ENCODE results near the gene CD300E.

Gene CD300E

DNA sequence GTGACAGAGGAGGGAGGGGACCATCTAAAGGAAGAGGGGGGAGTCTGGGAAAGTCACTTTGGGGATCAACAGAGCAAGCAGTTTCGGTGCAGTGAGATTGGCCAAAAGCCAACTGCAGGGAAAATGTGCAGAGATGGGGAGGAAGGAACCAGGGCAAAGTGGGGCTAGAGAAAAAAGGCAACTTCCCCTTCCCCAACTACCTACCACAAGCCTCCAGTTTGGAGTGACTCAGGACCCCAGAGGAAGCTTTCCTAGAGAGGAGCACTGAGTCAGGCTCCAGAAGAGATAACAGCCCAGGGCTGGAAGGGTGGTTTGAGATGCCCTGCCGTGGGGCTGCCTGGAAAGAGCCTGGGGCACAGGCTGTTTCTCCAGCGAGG lies 24.5 kb downstream of the CD300E start:
- H3K27me3 ChIP-seq (ENCODE audit: control insufficient read depth, insufficient read depth, low read length) = peaks cover 31% of the 10 kb centered on the region; the same call in 1 of the 2 replicates
- H3K9ac ChIP-seq (ENCODE audit: low read length) = no peak overlapping the region
- no peaks in the 10 kb centered on the region for H3K9me3 ChIP-seq (ENCODE audit: control insufficient read depth, insufficient read depth, low read depth, low read length)
- no peaks in the 10 kb centered on the region for H3K36me3 ChIP-seq (ENCODE audit: control insufficient read depth, insufficient read depth, low read length)
- no peaks in the 10 kb centered on the region for H3K4me1 ChIP-seq (ENCODE audit: control insufficient read depth, insufficient read depth, low read length)
- H3K4me3 ChIP-seq (ENCODE audit: low read depth, low read length) = no peak overlapping the region
- no peak overlapping the region for H3K27ac ChIP-seq (ENCODE audit: low read depth, low read length)

DNA sequence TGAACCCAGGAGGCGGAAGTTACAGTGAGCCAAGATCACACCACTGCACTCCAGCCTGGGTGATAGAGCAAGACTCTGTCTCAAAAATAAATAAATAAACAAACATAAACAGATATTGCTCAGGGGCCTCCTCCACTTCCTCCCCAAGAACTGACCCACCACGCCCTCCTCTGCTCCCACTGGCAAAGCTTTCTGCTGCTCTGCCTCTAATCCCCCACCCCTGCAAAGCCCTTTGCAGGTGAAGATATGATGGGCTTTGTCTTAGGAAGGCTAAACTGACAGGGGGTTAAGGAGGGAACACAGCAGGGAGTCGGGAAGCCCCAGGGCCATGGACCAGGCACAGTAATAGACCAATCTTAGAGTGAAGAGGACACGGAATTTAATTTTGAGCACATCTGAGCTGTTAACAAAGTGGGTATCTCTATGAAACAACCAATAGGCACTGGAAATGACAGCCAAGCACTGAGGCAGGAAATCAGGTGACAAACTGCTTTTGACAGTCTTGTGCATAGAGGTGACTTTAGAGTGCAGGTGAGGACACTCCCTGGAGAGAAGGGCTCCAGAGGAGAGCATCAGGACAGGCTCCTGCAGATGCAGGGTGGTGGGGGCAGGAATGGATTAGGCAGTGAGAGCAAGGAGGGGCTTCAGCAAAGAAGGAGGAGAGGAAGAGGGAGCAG lies 25.1 kb downstream of the CD300E start:
- Histone ChIP-seq H3K4me1 (ENCODE audit: control insufficient read depth, insufficient read depth, low read length) (no peaks in the 10 kb centered on the region), H3K4me3 (ENCODE audit: low read depth, low read length) (no peak overlapping the region), H3K36me3 (ENCODE audit: control insufficient read depth, insufficient read depth, low read length) (no peaks in the 10 kb centered on the region), H3K9ac (ENCODE audit: low read length) (no peak overlapping the region), H3K9me3 (ENCODE audit: control insufficient read depth, insufficient read depth, low read depth, low read length) (no peaks in the 10 kb centered on the region), H3K27ac (ENCODE audit: low read depth, low read length) (no peak overlapping the region), H3K27me3 (ENCODE audit: control insufficient read depth, insufficient read depth, low read length) (peaks cover 28% of the 10 kb centered on the region; the same call in 1 of the 2 replicates)

DNA sequence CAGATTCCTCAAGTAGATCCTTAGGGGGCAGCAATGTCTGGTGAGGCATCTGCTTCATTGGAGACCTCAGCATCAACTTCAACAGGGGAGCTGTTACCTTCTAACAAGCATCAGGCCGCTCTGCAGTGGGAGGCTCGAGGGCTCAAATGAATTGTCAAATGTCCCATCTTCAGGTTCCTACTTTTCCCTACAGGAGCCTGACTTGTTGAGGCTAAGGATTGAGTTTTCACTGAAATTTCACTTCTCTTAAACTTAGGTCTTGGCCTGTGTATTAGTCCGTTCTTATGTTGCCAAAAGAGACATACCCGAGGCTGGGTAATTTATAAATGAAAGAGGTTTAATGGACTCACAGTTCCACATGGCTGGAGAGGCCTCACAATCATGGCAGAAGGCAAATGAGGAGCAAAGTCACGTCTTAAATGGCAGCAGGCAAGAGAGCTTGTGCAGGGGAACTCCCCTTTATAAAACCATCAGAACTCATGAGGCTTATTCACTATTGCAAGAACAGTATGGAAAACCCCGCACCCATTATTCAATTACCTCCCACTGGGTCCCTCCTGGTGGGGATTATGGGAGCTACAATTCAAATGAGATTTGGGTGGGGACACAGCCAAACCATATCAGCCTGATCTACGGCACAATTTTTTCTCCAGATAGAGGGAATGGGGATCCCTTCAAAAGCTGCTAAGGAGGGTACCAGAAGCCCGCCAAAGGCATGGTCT lies 26.3 kb downstream of the CD300E start:
- no peaks in the 10 kb centered on the region for H3K9me3 ChIP-seq (ENCODE audit: control insufficient read depth, insufficient read depth, low read depth, low read length)
- H3K27me3 ChIP-seq (ENCODE audit: control insufficient read depth, insufficient read depth, low read length) = peaks cover 31% of the 10 kb centered on the region; the same call in 1 of the 2 replicates
- no peak overlapping the region for H3K9ac ChIP-seq (ENCODE audit: low read length)

DNA sequence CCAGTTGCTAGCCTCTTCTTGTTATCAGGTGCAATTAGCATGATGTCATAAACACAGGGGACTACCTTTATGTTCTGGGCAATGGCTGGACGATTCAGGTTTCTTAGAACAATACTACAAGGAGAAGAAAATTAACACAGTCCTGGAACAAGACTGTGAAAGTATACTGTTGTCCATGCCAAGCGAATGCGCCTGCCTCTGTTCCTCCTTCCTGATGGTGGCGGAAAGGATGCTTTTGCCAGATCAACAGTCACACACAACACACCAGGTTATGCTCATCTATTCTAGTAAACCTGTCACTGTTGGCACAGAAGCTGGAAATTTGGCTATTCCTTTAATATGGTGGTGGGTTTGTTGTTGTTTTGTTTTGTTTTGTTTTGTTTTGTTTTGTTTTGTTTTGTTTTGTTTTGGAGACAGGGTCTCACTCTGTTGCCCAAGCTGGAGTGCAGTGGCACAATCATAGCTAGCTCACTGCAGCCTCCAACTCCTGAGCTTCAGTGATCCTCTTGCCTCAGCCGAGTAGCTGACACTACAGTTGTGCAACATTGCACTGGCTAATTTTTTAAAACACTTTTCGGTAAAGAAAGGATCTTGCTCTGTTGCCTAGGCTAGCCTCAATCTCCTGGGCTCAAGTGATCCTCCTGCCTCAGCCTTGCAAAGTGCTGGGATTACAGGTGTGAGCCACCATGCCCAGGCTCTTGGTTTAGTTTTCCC lies 28.3 kb downstream of the CD300E start:
- no peak overlapping the region for H3K9ac ChIP-seq (ENCODE audit: low read length)
- H3K27me3 ChIP-seq (ENCODE audit: control insufficient read depth, insufficient read depth, low read length) = peaks cover 28% of the 10 kb centered on the region
- H3K36me3 ChIP-seq (ENCODE audit: control insufficient read depth, insufficient read depth, low read length) = no peaks in the 10 kb centered on the region
- no peaks in the 10 kb centered on the region for H3K9me3 ChIP-seq (ENCODE audit: control insufficient read depth, insufficient read depth, low read depth, low read length)
- H3K4me1 ChIP-seq (ENCODE audit: control insufficient read depth, insufficient read depth, low read length) = no peaks in the 10 kb centered on the region
- H3K27ac ChIP-seq (ENCODE audit: low read depth, low read length) = no peak overlapping the region
- H3K4me3 ChIP-seq (ENCODE audit: low read depth, low read length) = no peak overlapping the region

More for the DNA sequence above, 26.3 kb downstream of the CD300E start:
- Histone ChIP-seq H3K4me3 (ENCODE audit: low read depth, low read length) (no peak overlapping the region), H3K4me1 (ENCODE audit: control insufficient read depth, insufficient read depth, low read length) (no peaks in the 10 kb centered on the region), H3K36me3 (ENCODE audit: control insufficient read depth, insufficient read depth, low read length) (no peaks in the 10 kb centered on the region), H3K27ac (ENCODE audit: low read depth, low read length) (no peak overlapping the region)

DNA sequence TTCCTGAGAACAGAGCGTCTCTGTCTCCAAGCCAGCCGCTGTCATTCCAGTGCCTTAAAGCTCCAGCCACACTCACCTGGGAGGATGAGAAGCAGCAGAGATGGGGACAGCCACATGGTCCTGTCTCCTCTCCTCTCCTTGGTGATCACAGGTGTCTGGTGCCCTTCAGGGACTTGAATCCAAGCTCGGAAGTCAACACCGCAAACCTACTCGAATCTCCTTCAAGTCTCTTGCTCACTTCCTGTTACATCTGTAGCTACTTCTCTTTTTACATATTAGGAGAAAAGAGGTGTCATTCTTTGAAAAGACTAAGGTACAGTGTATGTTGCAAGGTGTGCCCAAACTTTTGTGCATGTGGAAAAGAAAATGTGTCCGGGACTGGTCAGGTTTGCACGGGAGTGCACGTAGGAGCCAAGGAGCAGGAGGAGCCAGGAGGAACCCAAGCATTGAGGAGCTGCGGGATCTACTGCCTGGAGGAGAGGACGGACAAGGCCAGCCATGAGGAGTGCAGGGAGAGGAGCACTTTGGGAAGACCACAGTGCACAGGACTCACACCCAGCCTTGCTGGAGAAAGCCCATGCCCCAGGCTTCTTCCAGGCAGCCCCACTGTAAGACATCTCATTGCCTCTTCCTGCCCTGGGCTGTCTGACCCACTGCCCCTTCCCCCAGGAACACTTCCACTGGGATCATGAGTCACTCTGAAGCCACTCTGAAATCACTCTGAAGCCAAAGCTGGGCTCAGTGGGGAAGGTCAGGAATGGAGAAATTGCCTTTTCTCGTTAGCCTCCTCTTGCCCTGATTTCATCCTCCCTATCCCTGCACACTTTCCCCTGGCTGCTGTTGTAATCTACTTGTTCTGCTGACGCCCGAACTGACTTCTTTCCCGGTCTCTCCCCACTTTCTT lies 31.2 kb downstream of the CD300E start, which contains the start of gene CD300LD:
Gene CD300LD, minus strand, starts transcription at position 197 of the 904 bp plus-strand sequence. Its CDS starts 81 bp downstream, at position 116.
- H3K9ac ChIP-seq (ENCODE audit: low read length) = no peak within 1 kb of the TSS
- peaks cover 24% of the 10 kb centered on the region for H3K27me3 ChIP-seq (ENCODE audit: control insufficient read depth, insufficient read depth, low read length)
- H3K27ac ChIP-seq (ENCODE audit: low read depth, low read length) = no peak within 1 kb of the TSS
- no peaks in the 10 kb centered on the region for H3K36me3 ChIP-seq (ENCODE audit: control insufficient read depth, insufficient read depth, low read length)
- H3K4me1 ChIP-seq (ENCODE audit: control insufficient read depth, insufficient read depth, low read length) = no peaks in the 10 kb centered on the region
- no peak within 1 kb of the TSS for H3K4me3 ChIP-seq (ENCODE audit: low read depth, low read length)
- no peaks in the 10 kb centered on the region for H3K9me3 ChIP-seq (ENCODE audit: control insufficient read depth, insufficient read depth, low read depth, low read length)

DNA sequence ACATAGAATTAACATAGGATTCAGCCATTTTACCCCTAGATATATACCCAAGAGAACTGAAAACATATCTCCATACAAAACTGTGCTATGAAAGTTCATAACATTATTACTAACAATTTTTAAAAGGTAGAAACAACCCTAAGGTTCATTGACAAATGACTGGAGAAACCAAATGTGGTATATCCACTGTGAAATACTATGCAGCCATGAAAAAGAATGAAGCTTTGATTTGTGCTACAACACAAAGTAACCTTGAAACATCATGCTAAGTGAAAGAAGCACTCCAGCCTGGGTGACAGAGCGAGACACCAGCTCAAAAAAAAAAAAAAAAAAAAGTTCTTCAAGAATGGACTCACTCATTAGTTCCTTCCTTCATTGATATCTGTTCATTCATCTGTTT lies 32.0 kb downstream of the CD300E start:
- peaks cover 19% of the 10 kb centered on the region for H3K27me3 ChIP-seq (ENCODE audit: control insufficient read depth, insufficient read depth, low read length)

DNA sequence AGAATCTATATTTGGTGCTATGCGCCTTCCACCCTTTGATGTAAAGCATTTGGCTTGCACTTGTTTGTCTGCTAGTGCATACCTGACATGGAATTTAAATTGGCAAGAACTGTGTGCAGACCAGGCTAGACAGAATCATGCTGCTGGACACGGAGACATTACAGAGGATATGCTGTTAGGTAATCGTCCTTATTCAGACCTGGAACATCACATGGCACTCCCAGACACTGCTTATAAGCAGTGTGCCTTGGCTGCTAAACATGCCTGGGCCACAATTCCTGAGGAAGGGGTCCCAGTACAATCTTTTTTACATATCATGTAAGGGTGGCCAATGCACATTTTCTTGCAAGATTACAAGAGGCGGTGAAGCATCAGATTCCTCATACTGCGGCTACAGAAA lies 37.8 kb downstream of the CD300E start:
- H3K27me3 ChIP-seq (ENCODE audit: control insufficient read depth, insufficient read depth, low read length) = peaks cover 2% of the 10 kb centered on the region; the same call in 1 of the 2 replicates
- H3K9me3 ChIP-seq (ENCODE audit: control insufficient read depth, insufficient read depth, low read depth, low read length) = 0 out of 2 replicates have a peak, but pooled peaks cover 3% of the 10 kb centered on the region
- H3K4me1 ChIP-seq (ENCODE audit: control insufficient read depth, insufficient read depth, low read length) = no peaks in the 10 kb centered on the region
- no peaks in the 10 kb centered on the region for H3K36me3 ChIP-seq (ENCODE audit: control insufficient read depth, insufficient read depth, low read length)
- H3K27ac ChIP-seq (ENCODE audit: low read depth, low read length) = no peak overlapping the region
- no peak overlapping the region for H3K4me3 ChIP-seq (ENCODE audit: low read depth, low read length)
- H3K9ac ChIP-seq (ENCODE audit: low read length) = no peak overlapping the region

More for the DNA sequence above, 32.0 kb downstream of the CD300E start:
- no peak overlapping the region for H3K9ac ChIP-seq (ENCODE audit: low read length)
- H3K36me3 ChIP-seq (ENCODE audit: control insufficient read depth, insufficient read depth, low read length) = no peaks in the 10 kb centered on the region
- H3K27ac ChIP-seq (ENCODE audit: low read depth, low read length) = no peak overlapping the region
- no peaks in the 10 kb centered on the region for H3K9me3 ChIP-seq (ENCODE audit: control insufficient read depth, insufficient read depth, low read depth, low read length)
- no peak overlapping the region for H3K4me3 ChIP-seq (ENCODE audit: low read depth, low read length)
- no peaks in the 10 kb centered on the region for H3K4me1 ChIP-seq (ENCODE audit: control insufficient read depth, insufficient read depth, low read length)

DNA sequence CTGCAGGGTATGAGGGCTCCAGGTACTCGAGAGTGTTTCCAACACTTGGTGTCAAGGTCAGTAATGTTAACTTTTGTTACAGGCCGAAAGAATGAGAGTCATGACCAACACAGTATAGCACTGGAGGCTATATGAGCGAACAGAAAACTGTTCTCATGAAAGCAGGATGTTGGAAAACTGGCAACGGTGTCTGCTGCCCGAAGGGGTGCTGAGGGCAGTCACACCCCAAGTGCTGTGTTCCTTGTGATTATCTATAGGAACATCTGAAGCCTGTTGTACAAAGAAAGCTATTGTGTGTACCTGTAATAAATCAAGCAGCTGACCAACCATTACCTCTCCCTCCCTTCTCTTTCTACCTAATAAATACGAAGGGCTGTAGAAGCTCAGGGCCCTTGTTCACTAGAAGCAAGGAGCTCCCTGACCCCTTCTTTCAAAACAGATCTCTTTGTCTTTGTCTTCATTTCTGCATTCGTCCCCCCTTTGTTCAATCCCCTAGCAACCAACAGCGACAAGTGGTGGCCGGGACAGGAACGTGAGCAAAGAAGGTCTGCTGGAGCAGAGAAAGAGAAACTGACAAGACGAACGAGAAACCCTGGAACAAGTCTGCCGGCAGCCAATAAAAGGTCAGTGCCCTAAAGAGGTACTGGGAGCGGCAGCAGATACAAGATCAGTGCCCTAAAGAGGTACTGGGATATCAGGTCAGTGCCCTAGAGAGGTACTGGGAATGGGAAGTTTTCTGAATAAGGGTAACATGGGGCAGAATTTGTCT lies 39.1 kb downstream of the CD300E start:
- H3K4me3 ChIP-seq (ENCODE audit: low read depth, low read length) = no peak overlapping the region
- H3K27ac ChIP-seq (ENCODE audit: low read depth, low read length) = no peak overlapping the region
- peaks cover under 1% of the 10 kb centered on the region; the same call in 1 of the 2 replicates for H3K27me3 ChIP-seq (ENCODE audit: control insufficient read depth, insufficient read depth, low read length)

DNA sequence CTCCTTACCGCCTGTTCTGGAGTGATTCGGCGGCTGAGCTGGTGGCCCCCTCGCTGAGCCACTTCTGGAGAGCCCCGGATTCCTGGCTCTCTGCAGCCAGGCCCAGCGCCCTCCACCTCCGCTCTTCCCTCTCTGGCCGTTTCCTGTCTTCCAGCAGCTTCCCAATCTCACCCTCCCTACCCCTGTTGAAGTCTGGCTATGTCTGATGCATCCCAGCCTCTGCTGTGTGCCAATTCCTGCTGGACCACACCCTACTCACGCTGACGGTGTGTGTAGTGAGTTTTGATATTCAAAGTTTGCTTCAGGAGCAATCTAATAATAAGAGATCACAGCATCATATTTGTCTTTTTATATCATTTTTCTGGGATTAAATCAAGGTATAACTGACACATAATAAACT lies 40.9 kb downstream of the CD300E start:
- Histone ChIP-seq H3K9ac (ENCODE audit: low read length) (no peak overlapping the region), H3K27ac (ENCODE audit: low read depth, low read length) (no peak overlapping the region), H3K9me3 (ENCODE audit: control insufficient read depth, insufficient read depth, low read depth, low read length) (0 out of 2 replicates have a peak, but pooled peaks cover 3% of the 10 kb centered on the region), H3K4me1 (ENCODE audit: control insufficient read depth, insufficient read depth, low read length) (no peaks in the 10 kb centered on the region), H3K27me3 (ENCODE audit: control insufficient read depth, insufficient read depth, low read length) (no peaks in the 10 kb centered on the region; the same call in 1 of the 2 replicates), H3K36me3 (ENCODE audit: control insufficient read depth, insufficient read depth, low read length) (no peaks in the 10 kb centered on the region), H3K4me3 (ENCODE audit: low read depth, low read length) (no peak overlapping the region)

More for the DNA sequence above, 39.1 kb downstream of the CD300E start:
- H3K36me3 ChIP-seq (ENCODE audit: control insufficient read depth, insufficient read depth, low read length) = no peaks in the 10 kb centered on the region
- 0 out of 2 replicates have a peak, but pooled peaks cover 3% of the 10 kb centered on the region for H3K9me3 ChIP-seq (ENCODE audit: control insufficient read depth, insufficient read depth, low read depth, low read length)
- H3K9ac ChIP-seq (ENCODE audit: low read length) = no peak overlapping the region
- H3K4me1 ChIP-seq (ENCODE audit: control insufficient read depth, insufficient read depth, low read length) = no peaks in the 10 kb centered on the region

Data from HUES6 (cell line).